C4-2B (cell line): Measurements from ENCODE around the gene ITPR1.

Experiments used
- CTCF ChIP-seq: fragments of 450-650 bp; conservative IDR thresholded peaks from 2 replicates; pipeline ENCODE4 v1.5.1; 2017; ENCODE audit warnings: mild to moderate bottlenecking
- ZFX ChIP-seq: fragments of 450-650 bp; IDR thresholded peaks from 2 replicates; pipeline ENCODE4 v1.6.1; 2017

- no peak for TF ChIP-seq CTCF
- TF ChIP-seq ZFX = no peak
Observed at GRCh38 chr3:4448187-4448586, 45.0 kb upstream of the ITPR1 start.
